ENCODE data around the gene GRM4. TPM values are rescaled to one million over a fixed set of nuclear protein-coding genes. Genes with fewer than 3 reads are reported as not detected.

GRM4 gene
- total and polyA plus RNA-seq, 10 donors = 0.02 to 0.26 (median 0.09) TPM; not detected in 3

GRCh38 chr6:34135541-34135940 lies 10.3 kb downstream of the GRM4 start:
- no peaks in the 10 kb centered on the region for H3K36me3 ChIP-seq
- no peaks in the 10 kb centered on the region for H3K9me3 ChIP-seq
- H3K4me1 ChIP-seq = no peaks in the 10 kb centered on the region
- no peak for DNase-seq
- intact Hi-C loops (cut with DNase I; ENCODE audit: low total_unique reads) = no loop called here
- 69 to 86% (median 77%) methylated on average over 2 of the region's 2 CpGs for WGBS, 5 donors
- no peak for TF ChIP-seq POLR2A (IDR thresholded peaks at IDR 0.05)
- TF ChIP-seq CTCF (IDR thresholded peaks at IDR 0.05 in 8 of 11, conservative IDR thresholded peaks at IDR 0.05 in 3 of 11) = no peak
- TF ChIP-seq POLR2AphosphoS5 (IDR thresholded peaks at IDR 0.05) = no peak
- H3K4me3 ChIP-seq = no peak overlapping the region
- H3K27me3 ChIP-seq (replicated peaks in 1 of 7) = peaks cover 0 to 100% (median 29%) of the 10 kb centered on the region in 7 donors
- H3K27ac ChIP-seq = no peak overlapping the region

- H3K36me3 ChIP-seq = no peaks in the 10 kb centered on the region
- no peaks in the 10 kb centered on the region for H3K4me1 ChIP-seq
- intact Hi-C loops (cut with DNase I; ENCODE audit: low total_unique reads) = no loop called here
- no peaks in the 10 kb centered on the region for H3K9me3 ChIP-seq
- H3K27ac ChIP-seq = no peak overlapping the region
- WGBS, 5 donors = 52 to 57% (median 54%) methylated on average over 19 to 20 of the region's 20 CpGs
- TF ChIP-seq POLR2AphosphoS5 (IDR thresholded peaks at IDR 0.05) (no peak), POLR2A (IDR thresholded peaks at IDR 0.05) (no peak), CTCF (IDR thresholded peaks at IDR 0.05 in 8 of 11, conservative IDR thresholded peaks at IDR 0.05 in 3 of 11) (no peak)
- H3K4me3 ChIP-seq = no peak overlapping the region
- DNase-seq = no peak
- peaks cover 0 to 87% (median 7%) of the 10 kb centered on the region in 7 donors for H3K27me3 ChIP-seq (replicated peaks in 1 of 7)
Measured at GRCh38 chr6:34132486-34133185, 13.3 kb downstream of the GRM4 start.

- DNase-seq = no peak
- H3K27me3 ChIP-seq (replicated peaks in 1 of 7) = peaks cover 0 to 77% (median 7%) of the 10 kb centered on the region in 7 donors
- intact Hi-C loops (cut with DNase I; ENCODE audit: low total_unique reads) = no loop called here
- H3K9me3 ChIP-seq = no peaks in the 10 kb centered on the region
- H3K27ac ChIP-seq = no peak overlapping the region
- no peak overlapping the region for H3K4me3 ChIP-seq
- H3K36me3 ChIP-seq = no peaks in the 10 kb centered on the region
- H3K4me1 ChIP-seq = no peaks in the 10 kb centered on the region
- WGBS, 5 donors = 12 to 17% (median 14%) methylated on average over 11 of the region's 11 CpGs
- no peak for TF ChIP-seq POLR2AphosphoS5 (IDR thresholded peaks at IDR 0.05)
Measured at GRCh38 chr6:34131326-34132290, 14.3 kb downstream of the GRM4 start.

- peaks cover 0 to 70% (median 7%) of the 10 kb centered on the region in 7 donors for H3K27me3 ChIP-seq (replicated peaks in 1 of 7)
- TF ChIP-seq POLR2A (IDR thresholded peaks at IDR 0.05) = no peak
- no peak for TF ChIP-seq POLR2AphosphoS5 (IDR thresholded peaks at IDR 0.05)
- no peak for TF ChIP-seq CTCF (IDR thresholded peaks at IDR 0.05 in 8 of 11, conservative IDR thresholded peaks at IDR 0.05 in 3 of 11)
- DNase-seq = no peak
- no peaks in the 10 kb centered on the region for H3K9me3 ChIP-seq
- intact Hi-C loops (cut with DNase I; ENCODE audit: low total_unique reads) = no loop called here
- no peak overlapping the region for H3K4me3 ChIP-seq
- no peak overlapping the region for H3K27ac ChIP-seq
- WGBS, 5 donors = 71 to 78% (median 73%) methylated on average over 5 of the region's 5 CpGs
- no peaks in the 10 kb centered on the region for H3K4me1 ChIP-seq
- no peaks in the 10 kb centered on the region for H3K36me3 ChIP-seq
Measured at GRCh38 chr6:34130862-34131261, 15.0 kb downstream of the GRM4 start.
